ENCODE results near the gene CTDSPL.

GRCh38 chr3:37997791-37998370, 136.2 kb downstream of the CTDSPL start:
- TF ChIP-seq CTCF (conservative IDR thresholded peaks at IDR 0.05; ENCODE audit: low read depth, low read length) (no peak), EZH2 (IDR thresholded peaks at IDR 0.05; ENCODE audit: borderline replicate concordance, low read depth, low read length, poor library complexity, severe bottlenecking) (no peak)

Measured in A673 (cell line).